GM12878 (cell line): Measurements from ENCODE around the gene ZNF474.

Experiments
- CTCF ChIP-seq, 3 experiments: IDR thresholded peaks in 2 of 3; conservative IDR thresholded peaks in 1 of 3; 2 replicates each; pipeline ENCODE4 v1.5.1; 2011; ENCODE audit warnings: low read depth in 3 of 3, low read length in 3 of 3, mild to moderate bottlenecking in 3 of 3, control low read depth in 2 of 3, moderate library complexity in 2 of 3, inconsistent platforms in 1 of 3, mixed read lengths in 1 of 3; ENCODE audit not compliant: control insufficient read depth in 2 of 3, insufficient read depth in 1 of 3; ENCODE audit errors: extremely low read depth in 1 of 3
- ESRRA ChIP-seq: IDR thresholded peaks from 2 replicates; pipeline ENCODE4 v1.6.1; 2012; ENCODE audit warnings: mild to moderate bottlenecking, low read length, improper control_type of control experiment
- EZH2 ChIP-seq: IDR thresholded peaks from 2 replicates; pipeline ENCODE4 v1.6.1; 2012; ENCODE audit warnings: low read depth, mild to moderate bottlenecking, control low read depth, inconsistent platforms, low read length, borderline replicate concordance; ENCODE audit not compliant: control insufficient read depth
- PBX3 ChIP-seq: IDR thresholded peaks from 2 replicates; pipeline ENCODE4 v1.6.1; 2011; ENCODE audit warnings: mild to moderate bottlenecking, low read depth, low read length, moderate library complexity; ENCODE audit not compliant: insufficient replicate concordance
- POLR2A ChIP-seq: IDR thresholded peaks from 2 replicates; pipeline ENCODE4 v1.6.1; 2011; ENCODE audit warnings: low read depth, mild to moderate bottlenecking, low read length
- RELA ChIP-seq: fragments of 450-650 bp; IDR thresholded peaks from 2 replicates; pipeline ENCODE4 v1.8.0; 2014; ENCODE audit warnings: borderline replicate concordance; ENCODE audit not compliant: partially characterized antibody
- REST ChIP-seq: IDR thresholded peaks from 2 replicates; pipeline ENCODE4 v1.6.1; 2012; ENCODE audit warnings: mild to moderate bottlenecking, low read depth, low read length
- RFX5 ChIP-seq: IDR thresholded peaks from 2 replicates; pipeline ENCODE4 v1.6.1; 2011; ENCODE audit warnings: low read depth, low read length, improper control_type of control experiment
- SIX5 ChIP-seq: IDR thresholded peaks from 2 replicates; pipeline ENCODE4 v1.6.1; 2011; ENCODE audit warnings: mild to moderate bottlenecking, low read depth, low read length, moderate library complexity; ENCODE audit not compliant: severe bottlenecking
- SMC3 ChIP-seq: IDR thresholded peaks from 2 replicates; pipeline ENCODE4 v1.6.1; 2011; ENCODE audit warnings: low read length, improper control_type of control experiment, borderline replicate concordance
- STAT3 ChIP-seq: IDR thresholded peaks from 2 replicates; pipeline ENCODE4 v1.6.1; 2011; ENCODE audit warnings: low read depth, low read length, improper control_type of control experiment
- TAF1 ChIP-seq: IDR thresholded peaks from 2 replicates; pipeline ENCODE4 v1.6.1; 2011; ENCODE audit warnings: mild to moderate bottlenecking, low read depth, low read length, borderline replicate concordance

- no peak for TF ChIP-seq SIX5
- no peak for TF ChIP-seq RELA
- no peak for TF ChIP-seq POLR2A
- no peak for TF ChIP-seq EZH2
- no peak for TF ChIP-seq SMC3
- no peak for TF ChIP-seq REST
- TF ChIP-seq TAF1 = no peak
- no peak for TF ChIP-seq RFX5
- no peak for TF ChIP-seq STAT3
- TF ChIP-seq PBX3 = no peak
- no peak for TF ChIP-seq CTCF (IDR thresholded peaks at IDR 0.05 in 2 of 3, conservative IDR thresholded peaks at IDR 0.05 in 1 of 3; ENCODE audit: control insufficient read depth in 2 of 3, extremely low read depth in 1 of 3, insufficient read depth in 1 of 3, low read depth in 3 of 3, low read length in 3 of 3)
- TF ChIP-seq ESRRA = no peak
These were observed 34.2 kb upstream of the ZNF474 start for GRCh38 chr5:122095158-122095557.
